GM18519 (cell line): ENCODE data around the gene GBE1.
"Not testable (repeated sequence)": the region's sequence is repeated elsewhere in the genome, so short reads cannot be mapped to it uniquely, and the experiment has no call there.

ENCODE experiments used
- ATAC-seq: cut with Tn5 transposase; IDR thresholded peaks from one replicate; pipeline ENCODE4 v1.9.1; 2021; ENCODE audit warnings: mild to moderate bottlenecking, moderate library complexity; ENCODE audit not compliant: unreplicated experiment, low FRiP score

Gene GBE1

DNA sequence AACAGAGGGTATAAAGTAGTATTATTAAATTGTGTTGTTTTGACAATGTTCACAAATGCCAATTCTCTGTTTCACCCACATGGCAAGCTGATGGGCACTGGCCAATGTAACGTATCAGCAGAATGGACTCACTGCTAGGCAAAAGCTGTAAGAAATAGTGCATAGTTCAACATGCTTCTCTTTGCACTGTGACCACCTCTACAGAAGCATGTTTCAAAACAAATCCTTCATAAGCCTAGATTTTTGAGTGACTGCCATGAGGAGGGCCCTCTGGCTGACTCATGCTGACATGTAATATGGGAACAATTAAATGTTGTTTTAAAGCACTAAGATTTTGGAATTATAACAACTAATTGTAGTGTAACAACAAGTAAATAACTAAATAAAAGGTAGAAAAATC is 3.2 kb downstream of the GBE1 start:
- no peak for ATAC-seq

DNA sequence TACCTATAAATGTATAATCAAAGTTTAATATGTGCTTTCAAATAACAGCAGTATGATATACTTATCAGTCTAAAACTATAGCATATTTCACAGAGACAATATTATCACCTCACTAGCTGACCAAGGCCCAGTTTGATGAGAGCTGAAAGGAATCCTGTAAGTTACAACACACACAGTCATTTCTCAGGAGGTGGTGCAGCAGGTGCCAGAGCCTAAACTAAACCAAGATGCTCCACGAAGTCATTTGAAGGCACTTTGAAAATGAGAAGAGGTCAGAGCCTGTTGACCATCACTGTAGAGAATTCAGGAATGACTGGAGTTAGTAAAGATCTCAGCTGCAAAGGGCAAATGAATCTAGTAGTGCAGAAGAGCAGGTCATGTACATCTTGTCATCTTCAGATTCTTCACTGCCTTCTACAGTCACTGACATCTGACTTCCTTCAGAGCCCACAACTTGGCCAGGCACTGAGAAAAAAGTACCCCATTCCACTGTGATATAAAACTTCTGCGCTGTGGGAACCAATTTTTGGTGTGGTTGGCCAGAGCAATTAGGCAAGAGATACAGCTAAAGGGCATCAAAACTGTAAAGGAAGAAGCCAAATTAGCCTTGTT is 7.9 kb downstream of the GBE1 start:
- ATAC-seq, result no peak

DNA sequence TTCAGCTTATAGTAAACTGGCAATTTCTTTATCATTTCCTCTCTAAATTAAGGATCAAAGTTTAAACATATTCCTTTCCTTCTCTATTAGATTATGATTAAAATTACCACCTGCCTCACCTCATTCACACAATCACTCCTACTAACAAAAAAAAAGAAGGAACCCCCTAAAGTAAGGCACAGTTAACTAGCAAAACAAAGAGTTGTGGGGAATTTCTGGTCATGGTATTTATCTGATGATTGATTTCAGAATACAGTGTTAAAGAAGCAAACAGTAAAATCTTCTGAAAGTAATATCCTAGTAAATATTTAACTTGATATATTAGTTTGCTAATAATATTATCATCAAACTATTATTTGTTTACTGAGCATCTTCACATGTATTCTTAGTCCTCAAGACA is 8.8 kb downstream of the GBE1 start:
- ATAC-seq, result no peak

DNA sequence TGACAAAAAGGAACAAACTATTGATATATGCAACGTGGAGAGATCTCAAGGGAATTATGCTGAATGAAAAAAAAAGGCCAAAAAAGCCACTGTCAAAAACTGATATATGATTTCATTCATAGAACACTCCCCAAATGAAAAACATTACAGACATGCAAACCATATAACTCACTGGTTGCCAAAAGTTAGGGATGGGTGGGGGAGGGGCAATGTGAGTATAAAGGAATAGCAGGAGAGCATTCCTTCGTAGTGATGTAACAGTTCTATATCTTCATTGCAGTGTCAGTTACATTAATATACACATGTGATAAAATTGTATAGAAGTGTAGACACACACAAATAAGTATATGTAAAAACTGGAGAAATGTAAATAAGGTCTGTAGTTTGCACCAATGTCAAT is 12.2 kb downstream of the GBE1 start:
- ATAC-seq, result no peak

DNA sequence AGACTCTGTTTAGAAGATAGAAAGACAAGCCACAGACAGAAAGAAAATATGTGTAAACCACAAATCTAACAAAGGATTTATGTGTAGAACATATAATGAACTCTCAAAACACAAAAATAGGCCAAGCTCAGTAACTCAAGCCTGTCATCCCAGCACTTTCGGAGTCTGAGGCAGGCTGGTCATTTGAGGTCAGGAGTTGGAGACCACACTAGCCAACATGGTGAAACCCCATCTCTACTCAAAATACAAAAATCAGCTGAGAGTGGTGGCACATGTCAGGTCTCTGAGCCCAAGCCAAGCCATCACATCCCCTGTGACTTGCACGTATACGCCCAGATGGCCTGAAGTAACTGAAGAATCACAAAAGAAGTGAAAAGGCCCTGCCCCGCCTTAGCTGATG is 14.2 kb downstream of the GBE1 start:
- not testable (repeated sequence) for ATAC-seq

DNA sequence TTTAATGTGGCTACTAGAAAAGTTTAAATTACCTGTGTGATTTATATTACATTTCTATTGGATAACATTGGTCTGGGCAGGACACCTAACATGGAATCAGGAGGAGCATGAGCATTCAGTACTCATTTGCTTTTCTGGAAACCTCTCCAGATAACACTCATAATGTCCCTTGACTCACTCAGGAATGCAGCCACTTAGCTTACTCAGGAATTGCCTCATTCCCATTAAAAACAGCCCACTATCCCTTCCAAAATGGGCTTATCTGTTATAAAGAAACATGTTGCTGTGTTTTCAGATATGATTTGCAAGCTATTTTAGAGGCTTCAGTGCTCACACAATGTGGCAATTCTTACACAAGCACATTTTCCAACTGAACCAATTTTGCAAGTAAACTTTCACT is 17.1 kb downstream of the GBE1 start:
- ATAC-seq, result no peak

DNA sequence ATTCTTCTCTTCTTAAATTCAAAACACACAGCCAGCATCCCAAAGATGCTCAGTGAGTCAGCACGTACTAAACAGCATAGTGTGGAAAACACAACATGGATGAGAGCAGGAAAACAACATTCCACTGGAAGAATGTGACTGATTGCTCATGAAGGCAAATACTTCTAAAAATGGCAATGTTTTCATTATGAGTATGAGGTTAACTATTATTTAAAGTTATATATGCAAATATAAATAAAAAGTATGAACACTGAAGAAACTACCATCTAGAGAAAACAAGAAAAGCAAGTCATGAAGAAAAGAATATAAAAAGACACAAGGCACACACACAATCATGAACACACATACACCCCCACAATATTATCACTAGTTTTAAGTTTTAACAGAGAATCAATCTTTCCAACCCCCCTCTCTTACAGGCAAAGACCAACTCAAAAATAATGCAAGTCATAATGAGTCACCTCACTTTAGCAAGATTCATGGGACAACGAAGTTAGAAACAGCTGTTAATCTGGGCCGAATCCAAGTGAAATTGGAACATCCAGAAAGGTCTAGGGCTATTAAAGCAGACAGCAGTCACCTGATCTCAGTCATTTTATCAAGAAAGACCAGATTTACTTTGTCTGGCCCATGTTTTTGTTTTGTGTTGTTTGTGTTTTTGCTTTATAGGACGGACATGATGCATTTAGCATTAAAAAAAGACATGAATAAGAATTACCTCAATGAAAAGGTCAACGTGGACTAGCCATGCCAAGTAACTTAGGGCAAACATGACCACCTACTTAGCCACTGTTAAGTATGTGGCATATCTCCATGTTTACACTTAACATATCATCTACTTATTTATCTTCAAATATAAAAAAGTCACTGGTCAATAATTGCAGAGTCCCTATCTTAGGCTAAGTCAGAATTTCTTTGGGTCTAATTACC is 18.1 kb downstream of the GBE1 start:
- ATAC-seq, result no peak

DNA sequence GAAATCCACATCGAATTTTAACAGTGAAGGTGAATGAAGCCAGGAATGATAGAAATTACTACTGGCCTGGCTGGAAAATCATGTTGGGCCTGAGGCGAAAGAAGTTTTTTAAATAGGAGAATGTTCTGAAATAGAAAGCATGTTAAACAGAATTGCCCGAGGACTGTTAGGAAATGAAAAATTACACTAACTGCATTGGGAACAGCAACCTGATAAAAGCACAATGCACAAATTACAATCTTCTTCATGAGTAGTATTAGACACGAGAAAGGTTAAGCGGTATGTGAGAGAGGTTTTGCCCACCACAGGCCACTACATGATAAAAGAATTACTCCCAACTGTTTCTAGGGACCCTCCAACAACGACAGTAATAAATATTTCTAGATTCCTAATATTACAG is 18.9 kb downstream of the GBE1 start:
- ATAC-seq, result no peak

DNA sequence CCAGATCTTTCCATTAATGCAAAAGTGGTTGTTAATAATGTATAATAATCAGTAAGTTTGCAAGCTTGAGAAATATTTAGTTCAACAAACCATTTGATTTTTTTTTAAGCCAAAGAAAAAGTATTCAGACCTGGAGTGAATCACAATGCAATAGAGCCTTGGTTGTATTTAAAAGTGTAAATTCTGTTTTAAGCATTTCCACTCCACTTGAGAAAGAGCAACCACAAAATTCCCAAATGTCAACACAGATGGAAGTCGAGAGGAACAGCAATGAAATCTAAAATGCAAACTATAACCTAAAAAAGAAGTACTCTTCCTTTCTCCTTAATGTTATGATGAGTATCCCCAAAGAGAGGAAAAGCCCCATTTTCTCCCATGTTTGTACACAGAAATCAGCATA is 20.2 kb downstream of the GBE1 start:
- no peak for ATAC-seq

DNA sequence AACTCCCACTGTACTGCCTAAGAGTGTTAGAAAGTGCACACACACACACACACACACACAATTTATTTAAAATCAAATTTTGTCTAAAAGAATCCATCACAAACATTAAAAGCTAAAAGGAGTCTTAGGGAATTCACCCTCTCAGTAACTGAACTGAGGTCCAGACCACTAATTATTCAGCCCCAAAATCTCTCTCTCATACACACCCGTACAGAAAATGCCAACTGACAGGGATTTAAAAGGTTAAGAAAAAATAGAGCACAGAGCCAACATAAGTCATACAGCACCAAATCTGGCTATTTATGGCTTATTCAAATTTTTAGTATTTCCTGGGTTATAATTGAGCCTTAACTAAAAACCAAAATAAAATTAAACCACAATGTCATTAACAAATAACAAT is 20.7 kb downstream of the GBE1 start:
- ATAC-seq, result no peak

DNA sequence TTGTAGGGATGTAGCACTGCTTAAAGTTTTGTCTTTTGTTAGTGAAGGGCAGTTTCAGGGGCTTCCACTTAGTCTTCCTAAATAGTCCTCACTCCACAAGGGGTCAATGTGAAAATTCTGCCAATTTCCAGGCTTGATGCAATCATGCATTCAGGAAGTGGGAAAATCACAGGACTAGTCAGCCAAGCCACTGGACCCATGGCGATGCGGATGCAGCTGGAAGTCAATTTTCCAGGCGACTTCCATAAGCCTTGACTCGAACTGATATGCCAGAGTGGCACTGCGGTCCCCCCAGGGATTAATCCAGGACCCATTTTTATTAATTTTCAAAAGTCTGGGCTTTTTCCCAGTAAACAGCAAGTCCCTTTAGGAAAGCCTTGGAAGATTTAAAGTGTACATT is 26.1 kb downstream of the GBE1 start:
- no peak for ATAC-seq

DNA sequence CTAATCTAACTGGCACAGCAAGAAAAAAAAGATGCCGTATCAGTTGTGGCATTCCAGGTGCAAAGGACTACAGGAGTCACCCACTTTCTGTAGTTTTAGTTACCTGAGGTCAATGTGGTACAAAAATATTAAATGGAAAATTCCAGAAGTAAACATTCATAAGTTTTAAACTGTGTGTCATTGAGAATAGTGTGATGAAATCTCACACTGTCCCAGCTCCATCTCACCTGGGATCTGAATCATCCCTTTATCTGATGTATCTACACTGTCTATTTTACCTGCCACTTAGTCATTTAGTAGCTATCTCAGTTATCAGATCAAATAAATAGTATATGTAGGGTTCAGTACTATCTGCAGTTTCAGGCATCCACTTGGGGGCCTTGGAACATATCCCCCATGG is 26.7 kb downstream of the GBE1 start:
- ATAC-seq, result no peak

DNA sequence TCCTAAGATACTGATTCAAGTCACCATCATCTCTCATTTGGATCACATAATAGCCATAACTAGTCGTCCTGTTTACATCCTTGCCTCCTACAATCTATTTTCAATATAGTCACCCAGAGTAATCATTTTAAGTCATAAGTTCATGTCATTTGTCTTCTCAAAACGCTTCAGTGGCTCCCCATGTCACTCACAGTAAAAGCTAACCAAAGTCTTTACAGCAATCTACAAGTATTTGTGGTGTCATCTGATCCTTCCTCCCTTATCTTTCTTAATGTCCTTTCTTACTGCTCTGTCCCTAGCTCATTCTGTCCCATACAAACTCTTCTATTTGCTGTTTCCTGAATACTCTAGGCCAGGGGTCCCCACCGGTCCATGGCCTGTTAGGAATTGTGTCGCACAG is 28.8 kb downstream of the GBE1 start:
- ATAC-seq, result no peak

DNA sequence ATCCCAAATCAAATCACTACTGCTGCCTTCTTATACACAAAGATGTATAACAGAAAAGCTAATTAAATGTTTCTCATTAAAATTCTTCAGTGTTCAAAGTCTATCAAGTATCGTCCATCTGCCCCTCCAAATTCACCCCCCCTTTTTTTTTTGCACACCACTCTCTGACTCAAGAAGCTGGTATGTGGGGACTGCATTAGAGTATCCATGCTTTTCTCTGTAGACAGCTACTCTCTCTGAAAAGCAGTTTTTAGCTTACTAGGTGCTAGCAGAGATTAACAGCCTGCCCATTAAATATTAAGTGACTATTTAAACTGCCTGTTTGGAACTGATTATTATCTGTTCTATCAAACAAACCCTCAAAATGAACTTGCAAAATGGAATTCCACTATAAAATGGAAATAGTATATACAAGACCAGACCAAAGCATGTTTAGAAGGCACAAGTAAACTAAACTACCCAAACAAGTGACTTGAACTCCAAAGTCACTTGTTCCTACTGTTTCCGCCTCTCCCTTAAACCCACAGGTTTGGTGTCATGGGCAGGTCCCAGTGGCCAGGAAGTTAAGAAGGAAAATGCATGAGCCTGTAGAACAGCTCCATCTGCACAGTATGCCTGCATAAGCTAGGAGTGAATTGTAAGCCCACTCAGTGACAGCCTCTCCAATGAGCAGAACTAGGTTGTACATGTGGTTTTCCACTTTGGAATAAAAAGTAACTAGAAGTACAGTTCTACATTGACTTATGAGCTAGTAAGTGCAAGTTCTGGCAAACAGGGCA is 32.5 kb downstream of the GBE1 start:
- no peak for ATAC-seq

DNA sequence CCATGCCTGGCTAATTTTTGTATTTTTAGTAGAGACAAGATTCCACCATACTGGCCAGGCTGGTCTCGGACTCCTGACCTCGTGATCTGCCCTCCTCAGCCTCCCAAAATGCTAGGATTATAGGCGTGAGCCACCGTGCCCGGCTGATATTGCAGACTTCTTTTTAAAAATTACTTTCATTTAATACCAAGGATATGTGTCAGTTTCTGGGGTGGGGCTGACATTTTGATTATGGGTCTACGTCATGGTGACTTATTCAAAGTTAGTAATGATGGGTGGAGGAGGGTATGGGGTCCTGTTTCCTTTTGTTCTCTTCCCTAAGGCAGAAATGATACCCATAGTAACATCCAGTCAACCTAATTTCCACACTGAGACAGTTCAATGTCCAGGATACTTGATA is 34.7 kb downstream of the GBE1 start:
- ATAC-seq, result no peak

DNA sequence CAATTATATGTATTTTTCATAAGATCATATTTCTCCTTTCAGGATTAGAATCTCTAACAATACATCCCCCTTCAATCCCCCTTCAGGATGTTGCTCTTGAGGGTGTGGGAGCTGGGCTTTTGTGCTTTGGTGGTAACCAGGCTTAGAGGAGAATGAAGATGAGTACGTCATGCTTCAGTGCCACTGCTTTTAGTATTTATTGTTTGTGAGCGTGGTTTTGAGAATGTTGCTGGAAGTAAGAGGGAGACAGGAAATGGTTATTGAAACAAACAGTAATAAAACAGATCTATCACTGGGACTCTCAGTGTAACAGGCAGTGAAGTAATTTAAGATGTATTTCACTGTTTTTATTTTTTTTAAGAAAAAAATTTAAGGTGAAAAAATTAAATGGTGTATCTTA is 35.3 kb downstream of the GBE1 start:
- ATAC-seq, result no peak

DNA sequence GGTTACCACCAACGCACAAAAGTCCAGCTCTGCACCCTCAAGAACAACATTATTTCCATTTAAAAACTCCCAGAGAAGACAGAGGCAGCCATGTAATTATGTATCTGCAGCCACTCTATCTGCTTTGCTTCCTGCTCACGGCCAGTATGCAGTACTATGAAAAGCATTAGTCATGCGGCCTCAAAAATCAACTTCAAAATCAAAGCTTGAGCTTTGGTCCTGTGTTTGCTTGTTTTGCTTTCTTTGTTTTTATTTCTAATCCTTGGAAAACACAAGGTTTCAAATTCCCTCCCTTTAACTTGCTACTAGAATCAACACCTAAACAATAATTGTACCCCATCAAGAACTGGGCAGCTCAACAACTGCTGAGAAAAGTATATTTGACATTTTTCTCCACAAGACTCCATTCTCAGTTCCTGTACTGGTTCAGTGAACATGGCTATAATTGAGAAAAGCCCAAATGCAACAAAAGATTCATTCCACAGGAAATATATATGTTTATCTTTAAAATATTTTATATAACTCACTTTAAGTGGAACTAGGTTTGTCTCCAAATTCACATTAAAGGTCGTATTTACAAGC is 37.6 kb downstream of the GBE1 start:
- ATAC-seq, result no peak

DNA sequence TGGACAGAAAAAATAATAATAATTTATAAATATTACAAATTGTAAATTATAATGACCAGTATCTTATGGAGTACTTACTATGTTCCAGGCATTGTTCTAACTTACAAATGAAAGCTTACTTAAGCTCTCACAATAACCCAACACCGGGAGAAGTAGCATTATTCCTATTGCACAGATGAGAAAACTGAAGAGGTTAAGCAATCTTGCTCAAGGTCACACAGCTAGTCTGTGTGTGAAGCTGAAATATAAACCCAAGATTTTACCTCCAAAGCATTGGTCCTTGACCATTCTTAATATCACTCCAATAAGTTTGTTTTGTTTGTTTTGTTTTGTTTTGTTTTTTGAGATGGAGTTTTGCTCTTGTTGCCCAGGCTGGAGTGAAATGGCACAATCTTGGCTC is 43.1 kb downstream of the GBE1 start:
- ATAC-seq, result no peak

DNA sequence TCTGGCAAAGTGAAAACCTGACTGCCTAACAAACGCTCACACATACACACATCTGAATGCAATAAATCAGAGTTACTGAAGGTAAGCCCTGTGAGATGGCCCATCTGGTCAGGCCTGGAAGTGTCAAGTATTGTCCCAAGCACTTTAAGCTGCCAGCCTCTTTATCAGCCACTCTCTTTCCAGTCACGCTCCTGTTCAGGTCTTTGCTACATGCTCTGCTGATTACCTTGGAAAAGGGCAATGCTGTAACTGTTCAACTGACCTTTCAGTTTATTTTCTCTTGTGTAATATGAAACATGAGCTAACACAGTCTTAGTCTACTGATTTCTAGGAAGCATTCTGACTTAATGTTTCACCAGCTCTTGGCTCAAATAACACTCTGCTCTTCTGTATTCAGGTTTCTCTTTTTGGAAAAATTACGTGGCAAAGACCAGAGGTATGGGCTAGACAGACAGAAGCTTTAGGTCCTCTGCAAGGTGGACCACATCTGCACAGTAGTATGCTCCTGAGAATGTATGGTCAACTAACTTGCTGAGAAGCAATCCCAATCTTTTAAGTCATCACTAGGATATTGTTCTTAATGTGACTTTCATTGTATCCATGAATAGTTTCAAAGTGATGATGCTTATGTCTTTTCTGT is 44.5 kb downstream of the GBE1 start:
- no peak for ATAC-seq

DNA sequence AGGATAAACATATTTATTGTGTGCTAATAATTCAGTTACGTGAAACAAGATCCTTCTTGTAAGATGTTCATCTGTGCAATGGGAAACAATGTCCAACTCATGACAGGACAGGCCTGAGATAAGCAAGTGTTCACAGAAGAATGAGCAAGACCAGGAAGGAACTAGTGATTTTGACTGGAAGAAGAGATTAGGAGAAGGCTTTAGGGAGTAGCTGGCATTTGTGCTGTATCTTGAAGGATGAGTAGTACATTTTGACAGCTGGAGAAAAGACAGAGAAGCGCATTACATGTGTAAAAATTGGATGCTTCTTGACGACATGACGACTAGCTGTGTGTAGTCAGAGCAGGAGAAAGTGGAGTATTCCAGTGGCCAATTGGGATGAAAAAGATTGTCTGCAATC is 48.4 kb downstream of the GBE1 start:
- no peak for ATAC-seq

DNA sequence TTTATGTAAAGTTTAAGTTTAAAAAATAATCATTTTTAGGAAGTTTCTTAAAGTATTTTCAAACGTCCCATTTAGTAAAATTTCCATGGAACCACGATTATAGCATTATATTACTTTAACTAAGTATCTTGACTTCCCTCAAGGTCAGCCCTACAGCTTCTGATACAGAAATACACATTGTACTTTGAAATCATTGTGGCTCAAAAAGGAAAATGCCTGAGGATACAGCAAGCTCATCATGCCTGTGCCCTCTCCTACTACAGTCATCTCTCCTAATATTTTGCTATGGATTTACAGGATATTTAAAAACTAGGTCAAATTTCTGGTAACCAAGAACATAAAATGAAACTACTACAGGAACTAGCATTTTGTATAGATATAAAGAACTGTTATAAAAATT is 51.8 kb downstream of the GBE1 start:
- ATAC-seq, result no peak
